OCI-LY3 (cell line): ENCODE data around the gene PROSER3.

Source experiments
- CTCF ChIP-seq: fragments of 200-600, 300-600 bp; sonication (generic); IDR thresholded peaks from 2 replicates; pipeline ENCODE4 v1.5.1; 2014; ENCODE audit warnings: antibody characterized with exemption, low read length, low read depth
- EZH2phosphoT487 ChIP-seq: fragments of 200-600 bp; shearing (Covaris generic); IDR thresholded peaks from 2 replicates; pipeline ENCODE4 v1.6.1; 2018; ENCODE audit warnings: antibody characterized with exemption, mixed run types, low read depth

- TF ChIP-seq CTCF (peak; percentile 42), EZH2phosphoT487 (no peak)
These were observed 13.3 kb upstream of the PROSER3 start for GRCh38 chr19:35744430-35745327.
